ENCODE data around the gene PAFAH1B1.

Gene PAFAH1B1

DNA sequence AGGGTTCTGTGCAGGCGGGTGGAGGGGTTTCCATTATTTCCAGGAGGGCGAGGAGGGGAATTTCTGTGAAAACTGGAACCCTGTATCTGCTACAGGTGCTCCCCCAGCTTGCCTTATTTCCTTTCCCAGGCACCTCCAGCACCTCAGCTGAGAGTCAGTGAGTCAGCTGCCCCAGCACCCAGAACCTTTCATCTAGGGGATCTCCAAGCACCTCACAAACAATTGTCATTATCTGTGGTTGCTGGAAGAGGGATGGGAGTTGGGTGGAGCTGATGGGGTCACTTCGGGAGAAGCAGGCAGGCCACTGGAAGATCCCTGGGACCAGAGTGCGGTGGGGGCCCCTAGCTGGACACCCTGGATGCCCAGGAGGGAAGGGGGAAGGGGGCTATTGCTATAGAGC lies 128.1 kb downstream of the PAFAH1B1 start:
- no peaks in the 10 kb centered on the region for H3K36me3 ChIP-seq
- no peaks in the 10 kb centered on the region for H3K27me3 ChIP-seq (ENCODE audit: insufficient read depth, low read depth, severe bottlenecking)
- TF ChIP-seq CTCF (IDR thresholded peaks at IDR 0.05; ENCODE audit: low read depth, low read length): no peak
- no peak for DNase-seq
- no peak overlapping the region for H3K4me3 ChIP-seq (ENCODE audit: low read depth, low read length)
- H3K9me3 ChIP-seq (ENCODE audit: severe bottlenecking): no peaks in the 10 kb centered on the region
- no peak overlapping the region for H3K27ac ChIP-seq

- Histone ChIP-seq H3K9me3 (ENCODE audit: severe bottlenecking) (no peaks in the 10 kb centered on the region), H3K27me3 (ENCODE audit: insufficient read depth, low read depth, severe bottlenecking) (no peaks in the 10 kb centered on the region), H3K4me3 (ENCODE audit: low read depth, low read length) (no peak overlapping the region), H3K36me3 (peaks cover 6% of the 10 kb centered on the region), H3K27ac (no peak overlapping the region)
- DNase-seq: no peak
- TF ChIP-seq CTCF (IDR thresholded peaks at IDR 0.05; ENCODE audit: low read depth, low read length): no peak
These were observed 129.2 kb downstream of the PAFAH1B1 start for GRCh38 chr17:2722611-2723010.

- no peak overlapping the region for H3K27ac ChIP-seq
- no peak overlapping the region for H3K4me3 ChIP-seq (ENCODE audit: low read depth, low read length)
- no peaks in the 10 kb centered on the region for H3K27me3 ChIP-seq (ENCODE audit: insufficient read depth, low read depth, severe bottlenecking)
- TF ChIP-seq CTCF (IDR thresholded peaks at IDR 0.05; ENCODE audit: low read depth, low read length): no peak
- H3K36me3 ChIP-seq: peaks cover 8% of the 10 kb centered on the region
- H3K9me3 ChIP-seq (ENCODE audit: severe bottlenecking): no peaks in the 10 kb centered on the region
- DNase-seq: no peak
These were observed 130.1 kb downstream of the PAFAH1B1 start for GRCh38 chr17:2723505-2723996.

DNA sequence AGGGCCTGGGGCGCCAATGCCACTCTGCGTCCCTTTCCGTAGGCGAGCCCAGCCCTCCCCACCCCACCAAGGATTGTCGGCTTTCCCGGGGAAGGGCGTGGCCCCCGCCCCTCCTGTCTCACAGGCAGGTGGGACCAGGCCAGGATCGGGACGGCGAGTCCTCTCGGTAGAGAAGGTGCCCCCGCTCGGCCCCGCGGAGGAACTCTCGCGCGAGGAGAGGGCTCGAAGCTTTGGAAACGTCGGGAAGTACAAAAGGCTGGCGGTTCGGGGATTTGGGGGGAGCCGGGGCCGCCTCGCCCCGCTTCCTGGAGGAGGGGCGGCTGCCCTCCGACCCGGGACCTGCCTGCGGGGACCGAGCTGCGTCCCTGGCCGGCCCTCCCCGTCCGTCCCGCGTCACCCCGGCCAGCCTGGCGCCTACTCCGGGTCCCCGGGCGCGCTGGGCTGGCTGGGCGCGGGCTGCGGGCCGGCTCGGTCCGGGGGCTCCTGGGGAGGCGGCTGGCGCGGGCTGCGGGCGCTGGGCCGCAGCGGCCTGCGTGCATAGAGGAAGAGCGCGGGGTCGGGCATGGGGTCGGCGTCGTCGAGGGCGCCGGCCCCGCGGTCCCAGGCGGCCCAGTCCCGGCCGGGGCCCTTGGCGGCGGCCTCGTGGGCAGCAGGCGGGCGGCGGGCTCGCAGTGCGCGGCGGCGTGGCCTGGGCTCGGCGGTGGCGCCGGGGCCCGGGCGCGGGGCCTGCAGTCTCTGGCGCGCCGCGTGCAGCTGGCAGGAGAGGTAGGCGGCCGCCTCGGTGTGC lies 130.7 kb downstream of the PAFAH1B1 start:
- Histone ChIP-seq H3K36me3 (peaks cover 8% of the 10 kb centered on the region), H3K4me3 (ENCODE audit: low read depth, low read length) (no peak overlapping the region), H3K27ac (no peak overlapping the region), H3K9me3 (ENCODE audit: severe bottlenecking) (no peaks in the 10 kb centered on the region), H3K27me3 (ENCODE audit: insufficient read depth, low read depth, severe bottlenecking) (no peaks in the 10 kb centered on the region)
- TF ChIP-seq CTCF (IDR thresholded peaks at IDR 0.05; ENCODE audit: low read depth, low read length): no peak
- no peak for DNase-seq

GRCh38 chr17:2724784-2725164 lies 131.3 kb downstream of the PAFAH1B1 start:
- H3K27me3 ChIP-seq (ENCODE audit: insufficient read depth, low read depth, severe bottlenecking): no peaks in the 10 kb centered on the region
- TF ChIP-seq CTCF (IDR thresholded peaks at IDR 0.05; ENCODE audit: low read depth, low read length): no peak
- no peak for DNase-seq
- no peak overlapping the region for H3K4me3 ChIP-seq (ENCODE audit: low read depth, low read length)
- H3K9me3 ChIP-seq (ENCODE audit: severe bottlenecking): no peaks in the 10 kb centered on the region
- H3K36me3 ChIP-seq: peaks cover 10% of the 10 kb centered on the region
- H3K27ac ChIP-seq: no peak overlapping the region

Data from WERI-Rb-1 (cell line).